SH-SY5Y (cell line): ENCODE data around the gene NAT14.
A peak's percentile ranks its signal among the peaks of the same experiment; 100 is the strongest.

ENCODE experiments used
- GATA2 ChIP-seq: IDR thresholded peaks from 2 replicates; pipeline ENCODE4 v1.6.1; 2011; ENCODE audit warnings: mild to moderate bottlenecking, low read depth, low read length
- GATA3 ChIP-seq: IDR thresholded peaks from 2 replicates; pipeline ENCODE4 v1.6.1; 2011; ENCODE audit warnings: low read depth, mild to moderate bottlenecking, low read length, moderate library complexity

NAT14 gene

GRCh38 chr19:55449469-55449868, 35.5 kb upstream of the NAT14 start:
- TF ChIP-seq GATA3 (no peak), GATA2 (no peak)

- TF ChIP-seq GATA2 (no peak), GATA3 (no peak)
These were observed 33.6 kb upstream of the NAT14 start for GRCh38 chr19:55451163-55451964.

- TF ChIP-seq GATA2 = no peak
- no peak for TF ChIP-seq GATA3
These were observed 32.8 kb upstream of the NAT14 start for GRCh38 chr19:55451965-55452748.

DNA sequence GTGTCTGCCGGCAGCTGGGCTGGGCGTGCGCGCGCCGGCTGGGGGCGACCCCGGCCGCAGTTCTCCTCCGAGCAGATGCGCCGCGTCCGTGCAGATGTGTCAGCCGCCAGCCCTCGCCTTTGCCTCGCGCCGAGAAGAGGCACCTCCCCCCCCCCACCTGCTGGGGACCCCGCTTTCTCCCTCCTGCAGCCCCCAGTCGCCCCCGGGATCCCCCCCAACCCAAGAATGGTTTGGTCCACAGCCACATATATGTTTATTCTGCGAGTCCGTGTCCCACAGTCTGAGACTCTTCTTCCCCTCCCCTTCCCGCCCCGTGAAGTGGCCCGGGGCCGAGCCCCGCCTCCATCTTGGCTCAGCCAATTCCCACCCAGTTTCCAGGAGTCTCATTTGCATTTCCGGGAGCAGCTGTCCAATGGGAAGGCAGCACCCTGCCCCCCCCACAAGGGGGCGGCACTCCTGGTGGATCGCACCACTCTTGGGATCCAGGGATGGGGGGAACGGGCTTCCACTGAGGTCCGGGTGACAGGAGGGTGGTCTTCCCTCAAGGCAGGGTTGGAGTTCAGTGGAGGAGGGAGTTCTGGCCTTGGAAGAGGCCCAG, 32.1 kb upstream of the NAT14 start:
- TF ChIP-seq GATA3 (no peak), GATA2 (no peak)

- TF ChIP-seq GATA2 (no peak), GATA3 (no peak)
These were observed 31.3 kb upstream of the NAT14 start for GRCh38 chr19:55453511-55454260.

DNA sequence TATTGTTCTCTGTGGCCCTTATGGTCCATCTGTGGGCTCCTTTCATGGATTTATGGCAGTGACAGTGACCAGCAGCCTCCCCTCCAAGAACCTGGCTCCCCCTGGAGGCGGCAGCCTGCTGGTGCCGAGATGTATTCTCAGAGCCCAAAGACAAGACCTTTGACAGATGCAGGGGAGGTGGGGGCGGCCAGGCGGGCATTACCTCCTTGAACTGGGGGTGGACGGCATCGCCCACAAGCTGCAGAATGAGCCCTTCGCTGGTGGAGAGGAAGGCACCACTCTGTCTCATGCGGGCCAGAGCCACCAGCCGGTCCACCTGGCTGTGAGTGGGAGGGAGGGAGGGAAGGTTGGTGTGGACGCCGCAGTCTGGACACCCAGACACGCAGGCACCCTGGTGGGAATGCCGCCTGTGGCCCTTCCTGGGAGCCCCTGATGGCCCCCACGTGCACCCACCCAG, 30.2 kb upstream of the NAT14 start:
- no peak for TF ChIP-seq GATA3
- no peak for TF ChIP-seq GATA2

- TF ChIP-seq GATA2 (no peak), GATA3 (no peak)
These were observed 29.3 kb upstream of the NAT14 start for GRCh38 chr19:55455576-55456235.

DNA sequence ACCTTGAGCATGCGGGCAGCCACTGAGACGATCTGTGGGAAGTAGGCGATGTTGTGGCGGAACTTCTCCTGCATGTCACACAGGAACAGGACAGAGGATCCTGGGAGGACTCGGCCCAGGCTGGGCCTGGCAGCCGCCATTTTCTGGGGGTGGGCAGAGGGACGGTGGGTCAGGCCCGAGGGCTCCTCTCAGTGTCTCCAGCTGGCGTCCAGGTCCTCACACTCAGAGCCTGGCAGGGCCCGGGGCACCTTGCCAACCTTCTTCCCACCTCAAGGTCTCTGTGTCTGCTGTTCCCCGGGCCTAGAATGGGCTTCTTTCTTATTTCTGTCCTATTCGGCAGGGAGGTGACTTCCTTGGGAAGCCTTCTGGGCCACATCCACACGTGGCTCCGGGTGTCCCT, 28.6 kb upstream of the NAT14 start:
- TF ChIP-seq GATA3 = no peak
- TF ChIP-seq GATA2 = no peak

DNA sequence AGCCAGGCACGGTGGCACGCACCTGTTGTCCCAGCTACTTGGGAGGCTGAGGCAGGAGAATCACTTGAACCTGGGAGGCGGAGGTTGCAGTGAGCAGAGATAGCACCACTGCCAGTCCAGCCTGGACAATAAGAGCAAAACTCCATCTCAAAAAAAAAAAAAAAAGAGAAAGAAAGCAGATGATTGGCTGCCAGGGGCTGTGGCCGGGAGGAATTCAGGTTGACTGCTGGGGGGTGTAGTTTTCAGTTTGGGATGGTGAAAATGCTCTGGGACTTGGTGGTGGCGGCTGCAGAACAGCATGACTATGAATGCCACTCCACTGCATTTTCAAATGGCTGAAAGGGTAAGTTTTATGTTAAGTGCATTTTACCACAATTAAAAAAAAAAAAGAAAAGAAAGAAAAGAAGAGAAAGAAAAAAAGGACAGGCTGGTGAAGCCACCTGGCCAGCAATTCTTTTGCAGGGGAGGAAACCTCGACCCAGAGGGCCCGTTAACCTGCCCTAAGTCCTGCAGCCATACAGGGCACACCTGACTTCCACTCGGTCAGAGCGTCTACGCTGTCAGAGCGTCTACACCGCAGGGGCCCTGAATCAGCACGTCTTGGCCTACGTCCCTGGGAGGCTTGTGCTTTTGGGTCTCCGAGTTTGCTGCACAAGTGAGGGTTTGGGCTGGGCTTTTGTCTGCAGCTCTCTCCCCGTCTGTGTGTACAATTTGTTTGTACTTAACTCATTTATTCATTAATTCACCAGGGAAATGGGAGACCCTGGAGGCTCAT, 27.1 kb upstream of the NAT14 start:
- TF ChIP-seq GATA3 (no peak), GATA2 (no peak)

GRCh38 chr19:55459551-55459949, 25.4 kb upstream of the NAT14 start:
- TF ChIP-seq GATA3 = no peak

DNA sequence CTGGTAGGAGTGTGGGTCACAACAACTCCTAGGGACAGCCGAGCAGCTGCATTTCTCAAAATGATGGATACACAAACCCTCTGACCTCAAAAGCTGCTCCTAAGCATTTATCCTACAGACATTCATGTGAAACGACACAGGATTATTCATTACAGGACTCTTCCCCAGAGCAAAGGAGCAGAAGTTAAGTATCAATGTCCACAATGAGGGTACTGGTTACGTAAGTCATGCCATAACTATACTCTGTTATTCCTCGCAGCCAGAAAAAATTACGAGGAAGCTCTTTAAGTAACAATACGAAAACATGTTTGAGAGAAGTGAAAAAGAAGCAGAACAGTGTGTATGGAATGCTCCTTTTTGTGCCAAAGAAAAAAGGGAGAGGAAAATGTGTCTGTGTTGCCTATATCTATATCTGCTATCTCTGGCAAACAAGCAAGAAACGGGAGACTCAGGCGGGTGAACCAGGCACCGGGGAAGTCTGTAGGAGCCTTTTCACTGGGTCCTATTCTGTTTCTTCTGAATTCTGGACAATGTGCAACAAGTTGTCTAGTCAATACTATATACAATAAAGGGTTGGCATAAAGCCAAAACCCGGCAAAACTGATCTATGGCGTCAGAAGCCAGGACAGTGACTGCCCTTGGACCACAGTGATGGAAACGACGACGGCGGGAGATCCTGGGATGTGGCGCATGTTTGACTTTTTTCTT, 24.9 kb upstream of the NAT14 start:
- TF ChIP-seq GATA3 = no peak
- TF ChIP-seq GATA2 = peak; percentile 82

GRCh38 chr19:55460670-55461258, 24.2 kb upstream of the NAT14 start:
- TF ChIP-seq GATA3 (no peak), GATA2 (no peak)
